Keratinocyte (primary cell): ENCODE measurements around the gene ANKRD9.
"Not testable (repeated sequence)": the region's sequence is repeated elsewhere in the genome, so short reads cannot be mapped to it uniquely, and the experiment has no call there.

Experiments used
- EZH2 ChIP-seq: IDR thresholded peaks from one replicate; pipeline ENCODE4 v1.6.1; 2012; ENCODE audit warnings: inconsistent platforms, mild to moderate bottlenecking, low read length, moderate library complexity
- TF ChIP-seq, protein P1 (sequence below), 3 experiments: IDR thresholded peaks in 1 of 3; conservative IDR thresholded peaks in 1 of 3; optimal IDR thresholded peaks in 1 of 3; 2 replicates in 2 of 3; 3 replicates in 1 of 3; pipeline versions ENCODE3 to v1.5.1; 2011; ENCODE audit warnings: low read length in 3 of 3, mild to moderate bottlenecking in 3 of 3, moderate library complexity in 2 of 3, control low read depth in 1 of 3, inconsistent platforms in 1 of 3; ENCODE audit not compliant: insufficient read depth in 2 of 3; ENCODE audit errors: extremely low read depth in 1 of 3

- not testable (repeated sequence) for TF ChIP-seq EZH2
- TF ChIP-seq, protein P1, sequence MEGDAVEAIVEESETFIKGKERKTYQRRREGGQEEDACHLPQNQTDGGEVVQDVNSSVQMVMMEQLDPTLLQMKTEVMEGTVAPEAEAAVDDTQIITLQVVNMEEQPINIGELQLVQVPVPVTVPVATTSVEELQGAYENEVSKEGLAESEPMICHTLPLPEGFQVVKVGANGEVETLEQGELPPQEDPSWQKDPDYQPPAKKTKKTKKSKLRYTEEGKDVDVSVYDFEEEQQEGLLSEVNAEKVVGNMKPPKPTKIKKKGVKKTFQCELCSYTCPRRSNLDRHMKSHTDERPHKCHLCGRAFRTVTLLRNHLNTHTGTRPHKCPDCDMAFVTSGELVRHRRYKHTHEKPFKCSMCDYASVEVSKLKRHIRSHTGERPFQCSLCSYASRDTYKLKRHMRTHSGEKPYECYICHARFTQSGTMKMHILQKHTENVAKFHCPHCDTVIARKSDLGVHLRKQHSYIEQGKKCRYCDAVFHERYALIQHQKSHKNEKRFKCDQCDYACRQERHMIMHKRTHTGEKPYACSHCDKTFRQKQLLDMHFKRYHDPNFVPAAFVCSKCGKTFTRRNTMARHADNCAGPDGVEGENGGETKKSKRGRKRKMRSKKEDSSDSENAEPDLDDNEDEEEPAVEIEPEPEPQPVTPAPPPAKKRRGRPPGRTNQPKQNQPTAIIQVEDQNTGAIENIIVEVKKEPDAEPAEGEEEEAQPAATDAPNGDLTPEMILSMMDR (optimal IDR thresholded peaks at IDR 0.05 in 1 of 3, IDR thresholded peaks at IDR 0.05 in 1 of 3, conservative IDR thresholded peaks at IDR 0.05 in 1 of 3; ENCODE audit: extremely low read depth in 1 of 3, insufficient read depth in 2 of 3, low read length in 3 of 3) = not testable (repeated sequence)
Observed at GRCh38 chr14:102550927-102551401, 41.4 kb upstream of the ANKRD9 start.
